Type B pancreatic cell (in vitro differentiated cells): ENCODE data around the gene BICD1. TPM values are rescaled to one million over a fixed set of nuclear protein-coding genes. Genes with fewer than 3 reads are reported as not detected.

ENCODE experiments used
- DNase-seq: peaks from one replicate; pipeline ENCODE4 v3.0.0; 2021; ENCODE audit warnings: mixed read lengths; ENCODE audit not compliant: unreplicated experiment; ENCODE audit errors: extremely low spot score
- H3K27ac Mint-ChIP-seq: 2 replicates; pipeline ENCODE4 v1.8.0; 2021; ENCODE audit warnings: mild to moderate bottlenecking, mixed read lengths
- H3K27me3 Mint-ChIP-seq: 2 replicates; pipeline ENCODE4 v1.8.0; 2021; ENCODE audit warnings: mixed read lengths
- H3K36me3 Mint-ChIP-seq: 2 replicates; pipeline ENCODE4 v1.8.0; 2021; ENCODE audit warnings: mixed read lengths
- H3K4me1 Mint-ChIP-seq: one replicate; pipeline ENCODE4 v1.8.0; 2021; ENCODE audit warnings: mixed read lengths; ENCODE audit not compliant: unreplicated experiment
- H3K4me3 Mint-ChIP-seq: 2 replicates; pipeline ENCODE4 v1.8.0; 2021; ENCODE audit warnings: mild to moderate bottlenecking, mixed read lengths
- H3K9me3 Mint-ChIP-seq: 2 replicates; pipeline ENCODE4 v1.8.0; 2021; ENCODE audit warnings: mixed read lengths
- CTCF ChIP-seq: fragments of 200-600 bp; sonication (generic); conservative IDR thresholded peaks from 2 replicates; pipeline ENCODE4 v1.5.0; 2021; ENCODE audit warnings: antibody characterized with exemption, mild to moderate bottlenecking
- total RNA-seq: library from RNA; stranded (reverse); gene quantifications from 2 replicates; pipeline ENCODE4 v1.2.1, GENCODE V29; 2021; ENCODE audit warnings: low replicate concordance

BICD1 gene
- total RNA-seq, 1 donor from 2014 or later: 37.7 TPM

- Mint-ChIP-seq H3K4me1 (peaks cover 9% of the 10 kb centered on the region), H3K36me3 (peaks cover 23% of the 10 kb centered on the region), H3K4me3 (no peak overlapping the region), H3K9me3 (no peaks in the 10 kb centered on the region), H3K27me3 (no peaks in the 10 kb centered on the region), H3K27ac (no peak overlapping the region)
- TF ChIP-seq CTCF: no peak
- no peak for DNase-seq
Observed at GRCh38 chr12:32117316-32117715, 10.7 kb downstream of the BICD1 start.

GRCh38 chr12:32118806-32119205, 12.2 kb downstream of the BICD1 start:
- Mint-ChIP-seq H3K4me3 (no peak overlapping the region), H3K36me3 (peaks cover 19% of the 10 kb centered on the region), H3K4me1 (peaks cover 9% of the 10 kb centered on the region), H3K27me3 (no peaks in the 10 kb centered on the region), H3K27ac (no peak overlapping the region), H3K9me3 (no peaks in the 10 kb centered on the region)
- no peak for TF ChIP-seq CTCF
- no peak for DNase-seq

GRCh38 chr12:32120419-32120818, 13.8 kb downstream of the BICD1 start:
- Mint-ChIP-seq H3K4me3 (peak overlapping the region; percentile 4), H3K27me3 (no peaks in the 10 kb centered on the region), H3K9me3 (no peaks in the 10 kb centered on the region), H3K4me1 (peaks cover 9% of the 10 kb centered on the region), H3K36me3 (peaks cover 19% of the 10 kb centered on the region), H3K27ac (peak overlapping the region; percentile 33)
- no peak for DNase-seq
- no peak for TF ChIP-seq CTCF

GRCh38 chr12:32124637-32125036, 18.0 kb downstream of the BICD1 start:
- Mint-ChIP-seq H3K4me1 (peaks cover 6% of the 10 kb centered on the region), H3K27me3 (no peaks in the 10 kb centered on the region), H3K9me3 (no peaks in the 10 kb centered on the region), H3K27ac (no peak overlapping the region), H3K36me3 (peaks cover 16% of the 10 kb centered on the region), H3K4me3 (no peak overlapping the region)
- no peak for TF ChIP-seq CTCF
- no peak for DNase-seq

- DNase-seq: no peak
- no peak overlapping the region for H3K27ac Mint-ChIP-seq
Observed at GRCh38 chr12:32125455-32126084, 18.9 kb downstream of the BICD1 start.

More at GRCh38 chr12:32125455-32126084, 18.9 kb downstream of the BICD1 start:
- no peak overlapping the region for H3K4me3 Mint-ChIP-seq
- H3K4me1 Mint-ChIP-seq: peaks cover under 1% of the 10 kb centered on the region
- peaks cover 14% of the 10 kb centered on the region for H3K36me3 Mint-ChIP-seq
- no peaks in the 10 kb centered on the region for H3K9me3 Mint-ChIP-seq
- TF ChIP-seq CTCF: no peak
- H3K27me3 Mint-ChIP-seq: no peaks in the 10 kb centered on the region
